CD4-positive, alpha-beta T cell (primary cell): ENCODE data around the gene TDRD7. TPM values are rescaled to one million over a fixed set of nuclear protein-coding genes. Genes with fewer than 3 reads are reported as not detected.

ENCODE experiments used
- ATAC-seq: fragments of 200-7000 bp; cut with Tn5 transposase; one replicate; pipeline ENCODE4 v1.10.0; 2022; ENCODE audit warnings: mild to moderate bottlenecking; ENCODE audit not compliant: poor library complexity
- CTCF ChIA-PET: fragments of 350-600 bp; sonication (Branson Sonifier 250); formaldehyde crosslinking; loops from one replicate; lab custom pipeline; 2021; ENCODE audit warnings: antibody characterized with exemption, inconsistent platforms; lab: Charles Lee
- POLR2A ChIA-PET: fragments of 350-600 bp; sonication (Branson Sonifier 250); formaldehyde crosslinking; loops from one replicate; lab custom pipeline; 2021; ENCODE audit warnings: antibody characterized with exemption, inconsistent platforms; lab: Charles Lee
- DNase-seq, 14 experiments: peaks; one replicate each; pipeline ENCODE4 v3.0.0-alpha.2; 2013 to 2020; ENCODE audit warnings: mixed read lengths in 2 of 14
- H3K27ac ChIP-seq, 2 donors: one replicate each; pipeline versions ENCODE4 v1.5.1 to v1.7.0; 2013; ENCODE audit warnings: low read length in 2 of 2, low read depth in 1 of 2, mild to moderate bottlenecking in 1 of 2
- H3K27me3 ChIP-seq, 2 experiments: 1 replicate in 1 of 2; 2 replicates in 1 of 2; pipeline versions ENCODE4 v1.6.1 to v1.7.0; 2013; ENCODE audit warnings: low read length in 2 of 2, control low read depth in 1 of 2, mild to moderate bottlenecking in 1 of 2, moderate library complexity in 1 of 2; ENCODE audit not compliant: insufficient read depth in 2 of 2, control insufficient read depth in 1 of 2
- H3K36me3 ChIP-seq: one replicate; pipeline ENCODE4 v1.6.1; 2013; ENCODE audit warnings: low read length, control low read depth; ENCODE audit not compliant: insufficient read depth
- H3K4me1 ChIP-seq: one replicate; pipeline ENCODE4 v1.6.1; 2013; ENCODE audit warnings: low read length, control low read depth; ENCODE audit not compliant: insufficient read depth
- H3K4me3 ChIP-seq: one replicate; pipeline ENCODE4 v1.5.1; 2013; ENCODE audit warnings: mild to moderate bottlenecking, low read length, moderate library complexity
- H3K9me3 ChIP-seq, 2 experiments: 1 replicate in 1 of 2; 2 replicates in 1 of 2; pipeline versions ENCODE4 v1.6.1 to v1.7.0; 2013; ENCODE audit warnings: low read length in 2 of 2, mild to moderate bottlenecking in 2 of 2, control low read depth in 1 of 2, moderate library complexity in 1 of 2; ENCODE audit not compliant: control insufficient read depth in 1 of 2, insufficient read depth in 1 of 2
- H3K27ac Mint-ChIP-seq: one replicate; pipeline ENCODE4 v1.8.0; 2020; ENCODE audit warnings: mixed read lengths
- H3K27me3 Mint-ChIP-seq: one replicate; pipeline ENCODE4 v1.8.0; 2021; ENCODE audit warnings: mixed read lengths
- H3K36me3 Mint-ChIP-seq: one replicate; pipeline ENCODE4 v1.8.0; 2021; ENCODE audit warnings: low read depth, mixed read lengths
- H3K4me1 Mint-ChIP-seq: one replicate; pipeline ENCODE4 v1.8.0; 2021; ENCODE audit warnings: low read depth, mixed read lengths
- H3K4me3 Mint-ChIP-seq: one replicate; pipeline ENCODE4 v1.8.0; 2020; ENCODE audit warnings: mild to moderate bottlenecking, mixed read lengths
- H3K9me3 Mint-ChIP-seq: one replicate; pipeline ENCODE4 v1.8.0; 2020; ENCODE audit warnings: mixed read lengths
- intact Hi-C, 2 experiments: fragments of 100-400 bp; cut with DNase I in 1 of 2; cut with micrococcal nuclease in 1 of 2; formaldehyde crosslinking; loops; one replicate each; pipeline versions ENCODE4 v1.15.1 to v1.9.0; 2023 to 2025; cut with DNase I, micrococcal nuclease
- polyA plus RNA-seq, 2 donors: library from polyadenylated mRNA; unstranded; fragments of 120-200 nt; gene quantifications; one replicate each; pipeline ENCODE4 v1.2.1, GENCODE V29; 2013
- total RNA-seq, 174 experiments: library from RNA in 2 of 174; stranded (reverse) in 2 of 174; gene quantifications; one replicate each; pipeline ENCODE4 v1.2.3 and lab custom pipeline; 2021 to 2026
- TF ChIP-seq, protein P1 (sequence below): fragments of 200-600 bp; IDR thresholded peaks from one replicate; pipeline ENCODE4 v1.8.0; 2022; ENCODE audit warnings: antibody characterized with exemption, mild to moderate bottlenecking

Gene TDRD7
- total RNA-seq (1 to 10 TPM; 3.3 to 3.6 TPM), total RNA-seq (lab: John Stamatoyannopoulos, UW) (8.1 to 88.7 (median 24.4) reads per million in 172 experiments)
- 11.7 TPM for polyA plus RNA-seq (2013, experiment 1 of 2)
- 12.9 TPM for polyA plus RNA-seq (2013, experiment 2 of 2)

DNA sequence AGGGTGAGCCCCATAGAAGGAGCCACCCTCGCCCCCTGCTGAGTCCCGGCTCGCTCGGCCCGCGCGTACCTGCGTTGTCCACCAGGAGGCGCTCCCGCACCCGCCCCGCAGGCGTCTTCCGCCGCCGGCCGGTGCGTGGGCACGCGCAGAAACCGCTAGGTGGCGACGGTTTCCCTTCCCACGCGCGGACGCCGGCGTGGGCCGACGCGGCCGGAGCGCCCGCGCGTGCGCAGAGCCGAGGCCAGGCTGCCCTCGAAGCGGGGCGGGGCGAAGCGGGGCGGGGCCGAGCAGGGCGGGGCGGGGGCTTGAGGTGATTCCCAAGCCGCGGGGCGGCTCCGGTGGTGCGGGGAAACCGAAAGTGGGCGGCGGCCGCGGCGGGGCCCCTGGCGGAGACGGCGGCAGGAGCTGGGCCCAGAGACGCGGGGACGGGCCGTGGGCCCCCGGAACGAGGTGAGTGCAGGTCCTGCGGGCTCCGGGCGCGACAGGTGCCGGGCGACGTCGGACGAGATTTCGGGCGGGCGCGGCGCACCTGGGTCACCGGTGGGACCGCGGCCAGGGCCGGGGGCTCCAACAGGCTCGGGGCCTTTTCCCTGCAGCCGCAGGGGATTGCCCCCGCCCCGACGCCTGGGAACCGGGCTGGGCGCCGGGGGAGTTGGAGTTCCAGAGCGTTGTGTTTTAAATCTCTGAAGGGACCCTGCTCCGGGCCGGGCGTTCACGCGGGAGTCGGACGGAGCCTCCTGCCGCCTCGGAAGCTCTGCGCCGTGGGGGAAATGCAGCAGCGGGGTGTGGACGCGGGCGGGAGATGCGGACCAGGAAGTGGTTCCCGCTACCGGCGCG, at the start of gene TDRD7:
TDRD7 (plus strand) TSS at position 308 of the 837 bp plus-strand sequence. CDS start 16,370 bp downstream, outside the sequence.
- Mint-ChIP-seq H3K27ac (peak within 1 kb of the TSS; percentile 82), H3K4me1 (peaks cover 40% of the 10 kb centered on the region), H3K4me3 (peak within 1 kb of the TSS; percentile 90), H3K36me3 (peaks cover 5% of the 10 kb centered on the region), H3K9me3 (no peaks in the 10 kb centered on the region), H3K27me3 (peaks cover 20% of the 10 kb centered on the region)
- TF ChIP-seq, protein P1, sequence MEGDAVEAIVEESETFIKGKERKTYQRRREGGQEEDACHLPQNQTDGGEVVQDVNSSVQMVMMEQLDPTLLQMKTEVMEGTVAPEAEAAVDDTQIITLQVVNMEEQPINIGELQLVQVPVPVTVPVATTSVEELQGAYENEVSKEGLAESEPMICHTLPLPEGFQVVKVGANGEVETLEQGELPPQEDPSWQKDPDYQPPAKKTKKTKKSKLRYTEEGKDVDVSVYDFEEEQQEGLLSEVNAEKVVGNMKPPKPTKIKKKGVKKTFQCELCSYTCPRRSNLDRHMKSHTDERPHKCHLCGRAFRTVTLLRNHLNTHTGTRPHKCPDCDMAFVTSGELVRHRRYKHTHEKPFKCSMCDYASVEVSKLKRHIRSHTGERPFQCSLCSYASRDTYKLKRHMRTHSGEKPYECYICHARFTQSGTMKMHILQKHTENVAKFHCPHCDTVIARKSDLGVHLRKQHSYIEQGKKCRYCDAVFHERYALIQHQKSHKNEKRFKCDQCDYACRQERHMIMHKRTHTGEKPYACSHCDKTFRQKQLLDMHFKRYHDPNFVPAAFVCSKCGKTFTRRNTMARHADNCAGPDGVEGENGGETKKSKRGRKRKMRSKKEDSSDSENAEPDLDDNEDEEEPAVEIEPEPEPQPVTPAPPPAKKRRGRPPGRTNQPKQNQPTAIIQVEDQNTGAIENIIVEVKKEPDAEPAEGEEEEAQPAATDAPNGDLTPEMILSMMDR = peak; percentile 97
- CTCF ChIA-PET = interaction anchor here (0.6 to 2.3 kb wide), 9 partner anchors 187 to 1027 kb away, joined by 3 to 9 read pairs (median 3); partner anchors contain the start of genes NCBP1, TSTD2 and ZNF782
- peaks cover 0 to 5% of the 10 kb centered on the region in 2 experiments for H3K27me3 ChIP-seq
- ATAC-seq (peak; percentile 88), DNase-seq (peak; percentile 81 to 98 (median 92))
- no peaks in the 10 kb centered on the region for H3K36me3 ChIP-seq
- peak within 1 kb of the TSS; percentile 79 for H3K4me3 ChIP-seq
- H3K9me3 ChIP-seq = no peaks in the 10 kb centered on the region
- peaks cover 12% of the 10 kb centered on the region for H3K4me1 ChIP-seq
- peak within 1 kb of the TSS; percentile 41 to 52 for H3K27ac ChIP-seq
- intact Hi-C loops = loop anchor here (1.0 to 10.0 kb wide), 9 partner anchors 175 to 843 kb away; partner anchors contain the start of genes TBC1D2 (in 1 of the 2), XPA (in 1 of the 2), ZNF510 (in 1 of the 2) and ZNF782 (in 1 of the 2)
- POLR2A ChIA-PET = interaction anchor here (1.0 to 2.4 kb wide), 4 partner anchors 186 to 558 kb away, joined by 5 to 15 read pairs (median 10); partner anchors contain the start of genes NCBP1, TSTD2 and ZNF782

DNA sequence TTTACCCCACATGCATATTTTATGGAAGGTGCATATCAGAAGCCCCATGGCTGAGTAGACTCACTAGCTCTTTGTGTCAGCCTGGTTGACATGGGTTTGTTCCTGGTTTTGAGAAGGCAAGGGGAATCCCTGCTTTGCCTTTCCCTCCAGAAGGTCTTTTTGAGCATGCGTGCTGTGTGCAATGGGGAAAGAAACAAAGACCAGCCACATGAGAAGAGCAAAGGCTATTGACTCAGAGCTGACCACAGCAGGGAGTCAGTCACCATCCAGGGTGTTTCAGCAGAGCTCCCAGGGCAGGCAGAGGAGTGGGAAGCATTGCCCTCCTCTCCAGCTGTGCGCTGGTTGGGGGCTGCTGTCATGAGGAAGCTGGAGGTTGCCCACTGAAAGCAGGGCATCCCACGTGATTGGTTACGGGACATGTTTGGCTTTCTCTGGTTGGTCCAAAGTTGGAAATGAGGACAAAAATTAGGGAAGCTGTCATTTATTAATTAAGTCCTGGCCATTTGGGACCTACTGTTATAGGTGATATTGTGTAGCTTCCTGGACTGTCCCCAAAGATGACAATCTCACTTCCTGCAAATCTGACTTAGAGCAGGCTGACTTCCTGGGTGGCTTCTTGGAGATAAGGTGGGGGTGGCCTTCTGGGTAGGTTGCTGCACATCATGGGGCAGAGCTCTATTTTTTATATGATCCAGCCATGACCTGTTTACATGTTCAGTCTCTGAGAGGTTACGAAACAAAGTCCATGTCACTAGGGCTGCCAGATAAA, 48.9 kb upstream of the TDRD7 start:
- peaks cover 41% of the 10 kb centered on the region for H3K36me3 Mint-ChIP-seq
- TF ChIP-seq, protein P1 = no peak
- H3K27ac ChIP-seq = no peak overlapping the region
- H3K4me1 ChIP-seq = peaks cover 4% of the 10 kb centered on the region
- no peak overlapping the region for H3K27ac Mint-ChIP-seq
- CTCF ChIA-PET = no interaction called here
- no peaks in the 10 kb centered on the region for H3K27me3 ChIP-seq
- intact Hi-C loops = no loop called here
- peak in 1 of 14 experiments; percentile 10 for DNase-seq
- H3K36me3 ChIP-seq = no peaks in the 10 kb centered on the region
- no peaks in the 10 kb centered on the region for H3K9me3 Mint-ChIP-seq
- POLR2A ChIA-PET = no interaction called here
- no peak for ATAC-seq
- H3K4me1 Mint-ChIP-seq = no peaks in the 10 kb centered on the region
- no peaks in the 10 kb centered on the region for H3K27me3 Mint-ChIP-seq
- no peak overlapping the region for H3K4me3 Mint-ChIP-seq
- H3K4me3 ChIP-seq = no peak overlapping the region
- H3K9me3 ChIP-seq = peaks cover 0 to 7% of the 10 kb centered on the region in 2 experiments

DNA sequence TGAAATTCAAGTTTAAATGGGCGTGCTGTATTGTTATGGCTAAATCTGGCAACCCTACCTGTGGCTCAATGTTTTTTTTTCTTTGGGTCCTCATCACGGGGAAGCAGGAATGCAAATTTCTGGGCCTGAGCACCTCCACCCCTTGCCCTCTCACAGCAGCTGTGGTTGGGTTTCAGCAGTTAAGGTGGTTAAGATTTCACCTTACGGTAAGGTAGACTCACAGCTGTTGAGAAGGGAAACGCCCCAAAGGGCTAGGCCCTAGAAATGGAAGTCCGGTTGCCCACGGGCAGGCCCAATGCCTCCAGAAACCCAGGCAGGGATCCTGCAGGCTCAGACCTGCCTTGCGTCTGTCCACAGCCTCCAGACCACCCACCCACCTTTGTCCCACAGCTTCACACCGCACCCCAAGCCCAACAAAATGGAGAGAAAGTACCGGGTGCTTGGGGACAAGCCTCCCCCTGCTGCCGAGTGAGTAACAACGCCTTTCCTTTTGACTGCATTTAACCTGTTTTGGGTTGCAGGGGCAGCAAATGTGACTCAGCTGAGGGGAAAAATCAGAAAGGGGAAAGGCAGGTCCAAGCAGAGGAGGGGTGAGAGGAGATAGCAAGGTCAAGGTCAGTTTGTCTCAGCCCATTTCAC, 48.1 kb upstream of the TDRD7 start:
- Mint-ChIP-seq H3K27me3 (no peaks in the 10 kb centered on the region), H3K4me3 (no peak overlapping the region), H3K27ac (no peak overlapping the region), H3K9me3 (peaks cover 2% of the 10 kb centered on the region), H3K36me3 (peaks cover 42% of the 10 kb centered on the region), H3K4me1 (no peaks in the 10 kb centered on the region)
- H3K27ac ChIP-seq = no peak overlapping the region
- ChIA-PET POLR2A (no interaction called here), CTCF (no interaction called here)
- H3K4me3 ChIP-seq = no peak overlapping the region
- H3K27me3 ChIP-seq = no peaks in the 10 kb centered on the region
- peaks cover 4% of the 10 kb centered on the region for H3K4me1 ChIP-seq
- intact Hi-C loops = no loop called here
- H3K36me3 ChIP-seq = no peaks in the 10 kb centered on the region
- no peak for DNase-seq
- H3K9me3 ChIP-seq = peaks cover under 1 to 7% of the 10 kb centered on the region in 2 experiments
- no peak for ATAC-seq
- TF ChIP-seq, protein P1 = no peak
